OCI-LY1 (cell line): ENCODE measurements around the gene CSTB.

Experiments used
- H2AFZ ChIP-seq: fragments of 200-600 bp; sonication (generic), shearing (Covaris generic); 2 replicates; pipeline ENCODE4 v1.6.0; 2014; ENCODE audit warnings: antibody characterized with exemption, mild to moderate bottlenecking, low read length
- H3F3A ChIP-seq: fragments of 200-600 bp; sonication (generic), shearing (Covaris generic); 2 replicates; pipeline ENCODE4 v1.6.0; 2014; ENCODE audit warnings: mild to moderate bottlenecking, antibody characterized with exemption, low read length, moderate library complexity; ENCODE audit not compliant: insufficient read depth
- H3K27ac ChIP-seq: fragments of 200-600 bp; sonication (generic); 2 replicates; pipeline ENCODE4 v1.5.1; 2014; ENCODE audit warnings: low read length, mixed run types, mild to moderate bottlenecking, low read depth; ENCODE audit not compliant: poor library complexity, severe bottlenecking
- H3K27me3 ChIP-seq: fragments of 200-600 bp; sonication (generic); 2 replicates; pipeline ENCODE4 v1.6.0; 2014; ENCODE audit warnings: antibody characterized with exemption, mild to moderate bottlenecking, low read length, moderate library complexity; ENCODE audit not compliant: insufficient read depth
- H3K36me3 ChIP-seq: fragments of 200-600 bp; sonication (generic); 2 replicates; pipeline ENCODE4 v1.6.1; 2014; ENCODE audit warnings: mild to moderate bottlenecking, antibody characterized with exemption, low read length, moderate library complexity, mixed read lengths; ENCODE audit not compliant: insufficient read depth
- H3K4me1 ChIP-seq: fragments of 200-600 bp; sonication (generic); 2 replicates; pipeline ENCODE4 v1.5.1; 2014; ENCODE audit warnings: mild to moderate bottlenecking, low read length, moderate library complexity; ENCODE audit not compliant: insufficient read depth, severe bottlenecking
- H3K4me2 ChIP-seq: fragments of 200-600 bp; sonication (generic), shearing (Covaris generic); 2 replicates; pipeline ENCODE4 v1.6.1; 2014; ENCODE audit warnings: low read length
- H3K4me3 ChIP-seq: fragments of 200-600 bp; sonication (generic); 2 replicates; pipeline ENCODE4 v1.5.1; 2014; ENCODE audit warnings: low read length, low read depth, mild to moderate bottlenecking, mixed read lengths; ENCODE audit not compliant: poor library complexity, severe bottlenecking
- H3K79me2 ChIP-seq: fragments of 200-600 bp; shearing (Covaris generic); 2 replicates; pipeline ENCODE4 v1.6.1; 2016; ENCODE audit warnings: mixed run types, low read length, mixed read lengths; ENCODE audit not compliant: insufficient read depth
- H3K9ac ChIP-seq: fragments of 200-600 bp; sonication (generic), shearing (Covaris generic); 2 replicates; pipeline ENCODE4 v1.6.1; 2014; ENCODE audit warnings: mild to moderate bottlenecking, low read length, mixed read lengths
- H3K9me2 ChIP-seq: fragments of 200-600 bp; sonication (generic), shearing (Covaris generic); 2 replicates; pipeline ENCODE4 v1.6.1; 2014; ENCODE audit warnings: low read depth, mild to moderate bottlenecking, low read length, mixed read lengths
- H3K9me3 ChIP-seq: fragments of 200-600 bp; shearing (Covaris generic); 2 replicates; pipeline ENCODE4 v1.6.1; 2014; ENCODE audit warnings: low read length, mixed read lengths
- H4K20me1 ChIP-seq: fragments of 200-600 bp; sonication (generic), shearing (Covaris generic); 2 replicates; pipeline ENCODE4 v1.6.0; 2016; ENCODE audit warnings: mild to moderate bottlenecking, low read length; ENCODE audit not compliant: insufficient read depth
- CTCF ChIP-seq: fragments of 200-600 bp; sonication (generic), shearing (Covaris generic); IDR thresholded peaks from 2 replicates; pipeline ENCODE4 v1.5.1; 2017; ENCODE audit warnings: mild to moderate bottlenecking, antibody characterized with exemption, low read length, moderate library complexity, mixed read lengths
- EZH2 ChIP-seq: fragments of 200-600 bp; sonication (generic), shearing (Covaris generic); IDR thresholded peaks from 2 replicates; pipeline ENCODE4 v1.8.0; 2017; ENCODE audit warnings: borderline replicate concordance, mixed run types, mild to moderate bottlenecking, antibody characterized with exemption, low read length, moderate library complexity, mixed read lengths

CSTB gene

GRCh38 chr21:43815107-43815613 lies 39.1 kb upstream of the CSTB start:
- no peaks in the 10 kb centered on the region for H3K27me3 ChIP-seq
- H3K4me2 ChIP-seq: peak overlapping the region; percentile 21; the same call in 1 of the 2 replicates
- H3F3A ChIP-seq: no peaks in the 10 kb centered on the region
- no peak overlapping the region for H2AFZ ChIP-seq
- peaks cover 48% of the 10 kb centered on the region for H3K4me1 ChIP-seq
- no peak overlapping the region for H3K27ac ChIP-seq
- H3K9me2 ChIP-seq: no peaks in the 10 kb centered on the region
- no peak overlapping the region for H3K9ac ChIP-seq
- no peaks in the 10 kb centered on the region for H3K79me2 ChIP-seq
- H3K4me3 ChIP-seq: no peak overlapping the region
- H3K9me3 ChIP-seq: no peaks in the 10 kb centered on the region
- no peaks in the 10 kb centered on the region for H4K20me1 ChIP-seq
- no peaks in the 10 kb centered on the region for H3K36me3 ChIP-seq
- no peak for TF ChIP-seq CTCF
- no peak for TF ChIP-seq EZH2

GRCh38 chr21:43814215-43815106 lies 38.4 kb upstream of the CSTB start:
- H3K4me1 ChIP-seq: peaks cover 55% of the 10 kb centered on the region
- no peaks in the 10 kb centered on the region for H3K27me3 ChIP-seq
- H2AFZ ChIP-seq: no peak overlapping the region
- no peaks in the 10 kb centered on the region for H3K36me3 ChIP-seq
- TF ChIP-seq EZH2 (no peak), CTCF (no peak)
- no peak overlapping the region for H3K9ac ChIP-seq
- H3K79me2 ChIP-seq: no peaks in the 10 kb centered on the region
- H3K9me3 ChIP-seq: no peaks in the 10 kb centered on the region
- H3K9me2 ChIP-seq: no peaks in the 10 kb centered on the region
- H3K27ac ChIP-seq: no peak overlapping the region
- H3K4me2 ChIP-seq: no peak overlapping the region
- H4K20me1 ChIP-seq: no peaks in the 10 kb centered on the region
- no peaks in the 10 kb centered on the region for H3F3A ChIP-seq
- no peak overlapping the region for H3K4me3 ChIP-seq

- Histone ChIP-seq H3K4me2 (no peak overlapping the region), H3K79me2 (no peaks in the 10 kb centered on the region), H3K27ac (no peak overlapping the region), H3K27me3 (no peaks in the 10 kb centered on the region), H3K36me3 (no peaks in the 10 kb centered on the region), H3K9me3 (no peaks in the 10 kb centered on the region), H3K4me3 (no peak overlapping the region), H3K4me1 (peaks cover 59% of the 10 kb centered on the region), H4K20me1 (no peaks in the 10 kb centered on the region), H3K9me2 (no peaks in the 10 kb centered on the region), H3F3A (no peaks in the 10 kb centered on the region), H3K9ac (no peak overlapping the region), H2AFZ (no peak overlapping the region)
- TF ChIP-seq EZH2 (no peak), CTCF (no peak)
Observed at GRCh38 chr21:43813656-43813980, 37.5 kb upstream of the CSTB start.
